ENCODE data around the gene MANBA.

Gene MANBA

GRCh38 chr4:102678107-102678506 lies 82.7 kb downstream of the MANBA start:
- TF ChIP-seq, protein P1, sequence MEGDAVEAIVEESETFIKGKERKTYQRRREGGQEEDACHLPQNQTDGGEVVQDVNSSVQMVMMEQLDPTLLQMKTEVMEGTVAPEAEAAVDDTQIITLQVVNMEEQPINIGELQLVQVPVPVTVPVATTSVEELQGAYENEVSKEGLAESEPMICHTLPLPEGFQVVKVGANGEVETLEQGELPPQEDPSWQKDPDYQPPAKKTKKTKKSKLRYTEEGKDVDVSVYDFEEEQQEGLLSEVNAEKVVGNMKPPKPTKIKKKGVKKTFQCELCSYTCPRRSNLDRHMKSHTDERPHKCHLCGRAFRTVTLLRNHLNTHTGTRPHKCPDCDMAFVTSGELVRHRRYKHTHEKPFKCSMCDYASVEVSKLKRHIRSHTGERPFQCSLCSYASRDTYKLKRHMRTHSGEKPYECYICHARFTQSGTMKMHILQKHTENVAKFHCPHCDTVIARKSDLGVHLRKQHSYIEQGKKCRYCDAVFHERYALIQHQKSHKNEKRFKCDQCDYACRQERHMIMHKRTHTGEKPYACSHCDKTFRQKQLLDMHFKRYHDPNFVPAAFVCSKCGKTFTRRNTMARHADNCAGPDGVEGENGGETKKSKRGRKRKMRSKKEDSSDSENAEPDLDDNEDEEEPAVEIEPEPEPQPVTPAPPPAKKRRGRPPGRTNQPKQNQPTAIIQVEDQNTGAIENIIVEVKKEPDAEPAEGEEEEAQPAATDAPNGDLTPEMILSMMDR (IDR thresholded peaks at IDR 0.05; ENCODE audit: borderline replicate concordance, insufficient read depth, low read depth, low read length) = no peak
- no peak overlapping the region for H3K4me3 ChIP-seq (ENCODE audit: low read depth, low read length)

GRCh38 chr4:102675141-102675540 lies 85.6 kb downstream of the MANBA start:
- no peak overlapping the region for H3K4me3 ChIP-seq (ENCODE audit: low read depth, low read length)
- TF ChIP-seq, protein P1 (IDR thresholded peaks at IDR 0.05; ENCODE audit: borderline replicate concordance, insufficient read depth, low read depth, low read length) = no peak

DNA sequence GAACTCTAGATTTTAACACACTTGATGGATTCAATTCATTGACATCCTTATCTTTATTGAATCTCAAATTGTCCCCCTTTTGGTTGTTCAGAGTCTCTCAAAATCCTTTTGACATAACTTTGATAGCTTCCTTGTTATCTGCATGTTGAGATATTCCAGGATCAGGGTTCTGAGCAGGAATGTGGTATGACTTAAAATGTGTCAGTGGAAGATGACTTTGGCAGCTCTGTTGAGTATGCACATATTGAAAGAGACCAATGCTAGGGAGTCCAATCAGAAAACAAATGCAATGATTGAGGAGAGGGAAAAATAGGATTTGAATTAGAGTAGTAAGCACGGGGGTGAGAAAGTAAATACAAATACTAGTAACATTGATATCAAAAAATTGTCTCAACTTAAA lies 93.8 kb downstream of the MANBA start:
- TF ChIP-seq, protein P1 (IDR thresholded peaks at IDR 0.05; ENCODE audit: borderline replicate concordance, insufficient read depth, low read depth, low read length) = no peak
- no peak overlapping the region for H3K4me3 ChIP-seq (ENCODE audit: low read depth, low read length)

GRCh38 chr4:102665527-102665926 lies 95.2 kb downstream of the MANBA start:
- TF ChIP-seq, protein P1 (IDR thresholded peaks at IDR 0.05; ENCODE audit: borderline replicate concordance, insufficient read depth, low read depth, low read length) = no peak
- H3K4me3 ChIP-seq (ENCODE audit: low read depth, low read length) = no peak overlapping the region

DNA sequence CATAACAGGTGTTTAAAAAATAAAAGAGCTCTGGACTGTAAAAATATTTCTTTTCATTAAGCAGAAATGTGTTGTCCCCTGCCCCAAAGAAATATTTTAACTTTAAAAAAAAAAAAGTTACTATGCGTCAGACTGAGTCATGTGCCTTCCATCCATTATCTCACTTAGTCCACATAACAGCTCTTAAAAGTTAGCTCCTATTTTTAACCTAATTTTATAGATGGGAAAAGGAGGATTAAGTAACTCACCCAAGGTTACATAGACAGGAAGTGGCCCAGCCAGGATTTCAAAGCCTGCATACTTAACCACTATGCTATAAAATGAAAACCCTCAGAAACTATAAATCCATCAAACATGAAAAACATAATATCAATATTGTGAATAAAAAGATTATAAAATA lies 97.7 kb downstream of the MANBA start:
- H3K4me3 ChIP-seq (ENCODE audit: low read depth, low read length) = no peak overlapping the region
- TF ChIP-seq, protein P1 (IDR thresholded peaks at IDR 0.05; ENCODE audit: borderline replicate concordance, insufficient read depth, low read depth, low read length) = no peak

DNA sequence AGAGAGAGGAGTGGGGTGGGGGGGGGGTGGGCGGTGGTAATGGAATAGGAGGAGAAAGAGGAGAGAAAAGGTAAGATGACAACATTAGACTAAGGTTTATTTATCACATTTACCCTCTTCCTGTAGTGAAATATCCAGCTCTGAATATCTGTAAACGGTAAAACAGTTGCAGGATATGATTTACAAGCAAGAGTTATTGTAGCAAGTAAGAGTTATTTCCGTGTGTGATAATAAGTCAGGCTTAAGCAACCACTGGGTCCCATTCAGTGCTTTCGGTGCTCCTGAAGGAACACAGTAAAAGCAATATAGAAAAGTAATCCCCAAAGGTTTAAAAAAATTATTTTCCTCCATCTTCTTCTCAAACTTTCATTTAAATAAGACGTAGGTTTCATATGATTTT lies 103.6 kb downstream of the MANBA start:
- TF ChIP-seq, protein P1 (IDR thresholded peaks at IDR 0.05; ENCODE audit: borderline replicate concordance, insufficient read depth, low read depth, low read length) = no peak
- no peak overlapping the region for H3K4me3 ChIP-seq (ENCODE audit: low read depth, low read length)

GRCh38 chr4:102647117-102647516 lies 113.7 kb downstream of the MANBA start:
- TF ChIP-seq, protein P1 (IDR thresholded peaks at IDR 0.05; ENCODE audit: borderline replicate concordance, insufficient read depth, low read depth, low read length) = no peak
- no peak overlapping the region for H3K4me3 ChIP-seq (ENCODE audit: low read depth, low read length)

Data from GM12875 (cell line).